Neural progenitor cell (in vitro differentiated cells): ENCODE data around the gene ZNF682. TPM values are rescaled to one million over a fixed set of nuclear protein-coding genes. Genes with fewer than 3 reads are reported as not detected.

ENCODE experiments used
- DNase-seq: peaks from one replicate; pipeline ENCODE4 v3.0.0-alpha.2; 2016; ENCODE audit warnings: low spot score
- H2AFZ ChIP-seq: fragments of 200-600 bp; sonication (generic); replicated peaks from 2 replicates; pipeline ENCODE4 v1.6.1; 2016; ENCODE audit warnings: antibody characterized with exemption
- H3F3A ChIP-seq: fragments of 200-600 bp; sonication (generic); 2 replicates; pipeline ENCODE4 v1.6.1; 2016; ENCODE audit warnings: antibody characterized with exemption, low read depth
- H3K27ac ChIP-seq: fragments of 200-600 bp; sonication (generic); 2 replicates; pipeline ENCODE4 v1.5.1; 2016; ENCODE audit warnings: mild to moderate bottlenecking
- H3K27me3 ChIP-seq: fragments of 200-600 bp; sonication (generic); 2 replicates; pipeline ENCODE4 v1.6.1; 2016; ENCODE audit warnings: mild to moderate bottlenecking, moderate library complexity
- H3K36me3 ChIP-seq: fragments of 200-600 bp; sonication (generic); 2 replicates; pipeline ENCODE4 v1.5.1; 2016
- H3K4me1 ChIP-seq: fragments of 200-600 bp; sonication (generic); 2 replicates; pipeline ENCODE4 v1.6.1; 2016; ENCODE audit warnings: mixed run types
- H3K4me2 ChIP-seq: fragments of 200-600 bp; sonication (generic); 2 replicates; pipeline ENCODE4 v1.6.1; 2016
- H3K4me3 ChIP-seq: fragments of 200-600 bp; sonication (generic); 2 replicates; pipeline ENCODE4 v1.5.1; 2016
- H3K79me2 ChIP-seq: fragments of 200-600 bp; sonication (generic); 2 replicates; pipeline ENCODE4 v1.6.1; 2016; ENCODE audit warnings: low read depth
- H3K9ac ChIP-seq: fragments of 200-600 bp; sonication (generic); 2 replicates; pipeline ENCODE4 v1.6.1; 2016
- H3K9me3 ChIP-seq: fragments of 200-600 bp; sonication (generic); 2 replicates; pipeline ENCODE4 v1.5.1; 2016; ENCODE audit warnings: low read depth
- H4K20me1 ChIP-seq: fragments of 200-600 bp; sonication (generic); 2 replicates; pipeline ENCODE4 v1.6.1; 2016; ENCODE audit warnings: low read depth
- H3K27ac Mint-ChIP-seq: 3 replicates; pipeline ENCODE4 v1.8.0; 2021; ENCODE audit warnings: mixed read lengths
- H3K27me3 Mint-ChIP-seq: 2 replicates; pipeline ENCODE4 v1.8.0; 2022; ENCODE audit warnings: low read depth, mild to moderate bottlenecking, inconsistent platforms, moderate library complexity, mixed read lengths; ENCODE audit not compliant: insufficient read depth
- H3K36me3 Mint-ChIP-seq: 3 replicates; pipeline ENCODE4 v1.8.0; 2021; ENCODE audit warnings: mixed read lengths
- H3K4me1 Mint-ChIP-seq: 3 replicates; pipeline ENCODE4 v1.8.0; 2021; ENCODE audit warnings: mixed read lengths
- H3K4me3 Mint-ChIP-seq: 3 replicates; pipeline ENCODE4 v1.8.0; 2021; ENCODE audit warnings: mild to moderate bottlenecking, moderate library complexity, mixed read lengths
- H3K9me3 Mint-ChIP-seq: 3 replicates; pipeline ENCODE4 v1.8.0; 2020; ENCODE audit warnings: mixed read lengths
- CTCF ChIP-seq: fragments of 200-600 bp; sonication (generic); IDR thresholded peaks from 2 replicates; pipeline ENCODE4 v1.5.1; 2017; ENCODE audit warnings: antibody characterized with exemption, mild to moderate bottlenecking
- EZH2 ChIP-seq: fragments of 200-600 bp; sonication (generic); IDR thresholded peaks from 2 replicates; pipeline ENCODE4 v1.6.1; 2017; ENCODE audit warnings: antibody characterized with exemption, mild to moderate bottlenecking, moderate library complexity
- EZH2phosphoT487 ChIP-seq: fragments of 200-600 bp; sonication (generic); IDR thresholded peaks from 2 replicates; pipeline ENCODE4 v1.6.1; 2017; ENCODE audit warnings: antibody characterized with exemption
- total RNA-seq: library from RNA; depleted of rRNA; stranded (reverse); fragments of >200 nt; gene quantifications from 2 replicates; pipeline ENCODE4 v1.2.3, GENCODE V29; 2015; ENCODE audit warnings: low replicate concordance

The ZNF682 gene
- total RNA-seq, 1 donor from 2014 or later, result 26.9 TPM

GRCh38 chr19:20079476-20079875, 40.2 kb upstream of the ZNF682 start:
- peaks cover 66% of the 10 kb centered on the region for H3K79me2 ChIP-seq
- Mint-ChIP-seq H3K4me3 (peak overlapping the region; percentile 75), H3K9me3 (peaks cover 75% of the 10 kb centered on the region), H3K27me3 (peaks cover 6% of the 10 kb centered on the region), H3K36me3 (peaks cover 47% of the 10 kb centered on the region), H3K27ac (no peak overlapping the region), H3K4me1 (peaks cover 4% of the 10 kb centered on the region)
- H3K27me3 ChIP-seq, result no peaks in the 10 kb centered on the region
- H3K36me3 ChIP-seq, result no peaks in the 10 kb centered on the region
- H3F3A ChIP-seq, result peaks cover 25% of the 10 kb centered on the region
- peak overlapping the region; percentile 80 for H3K4me3 ChIP-seq
- H3K4me1 ChIP-seq, result peaks cover 41% of the 10 kb centered on the region
- peaks cover 30% of the 10 kb centered on the region for H4K20me1 ChIP-seq
- H3K9me3 ChIP-seq, result no peaks in the 10 kb centered on the region
- no peak overlapping the region for H2AFZ ChIP-seq
- no peak for TF ChIP-seq EZH2
- no peak for TF ChIP-seq EZH2phosphoT487
- TF ChIP-seq CTCF, result no peak
- peak overlapping the region; percentile 76 for H3K9ac ChIP-seq
- peak; percentile 20 for DNase-seq
- H3K27ac ChIP-seq, result no peak overlapping the region
- H3K4me2 ChIP-seq, result peak overlapping the region; percentile 83

GRCh38 chr19:20078581-20079031, 39.3 kb upstream of the ZNF682 start:
- Histone ChIP-seq H3K9ac (peak overlapping the region; percentile 76), H3K36me3 (no peaks in the 10 kb centered on the region), H3F3A (peaks cover 25% of the 10 kb centered on the region), H3K4me1 (peaks cover 41% of the 10 kb centered on the region), H4K20me1 (peaks cover 30% of the 10 kb centered on the region), H3K27me3 (no peaks in the 10 kb centered on the region), H3K9me3 (no peaks in the 10 kb centered on the region), H3K4me2 (peak overlapping the region; percentile 83), H3K79me2 (peaks cover 57% of the 10 kb centered on the region), H3K4me3 (peak overlapping the region; percentile 80), H3K27ac (peak overlapping the region; percentile 93), H2AFZ (peak overlapping the region; percentile 58)
- Mint-ChIP-seq H3K27me3 (peaks cover 7% of the 10 kb centered on the region), H3K9me3 (peaks cover 68% of the 10 kb centered on the region), H3K4me1 (peaks cover 4% of the 10 kb centered on the region), H3K4me3 (peak overlapping the region; percentile 95), H3K27ac (peak overlapping the region; percentile 33), H3K36me3 (peaks cover 43% of the 10 kb centered on the region)
- peak; percentile 55 for DNase-seq
- no peak for TF ChIP-seq CTCF

GRCh38 chr19:20077791-20078463, 38.6 kb upstream of the ZNF682 start, which contains the start of gene ZNF90:
Gene ZNF90 (plus strand): TSS chr19:20078000. CDS start chr19:20078133, 133 bp downstream.
- Histone ChIP-seq H3K9ac (peak within 1 kb of the TSS; percentile 76), H3K79me2 (peaks cover 50% of the 10 kb centered on the region), H3K4me3 (peak within 1 kb of the TSS; percentile 80), H4K20me1 (peaks cover 30% of the 10 kb centered on the region), H3F3A (peaks cover 25% of the 10 kb centered on the region), H2AFZ (peak within 1 kb of the TSS; percentile 61), H3K27me3 (no peaks in the 10 kb centered on the region), H3K4me1 (peaks cover 38% of the 10 kb centered on the region), H3K27ac (peak within 1 kb of the TSS; percentile 93), H3K4me2 (peak within 1 kb of the TSS; percentile 83), H3K9me3 (no peaks in the 10 kb centered on the region), H3K36me3 (no peaks in the 10 kb centered on the region)
- DNase-seq, result peak; percentile 98
- Mint-ChIP-seq H3K4me3 (peak within 1 kb of the TSS; percentile 95), H3K27ac (peak within 1 kb of the TSS; percentile 72), H3K27me3 (peaks cover 8% of the 10 kb centered on the region), H3K4me1 (peaks cover 4% of the 10 kb centered on the region), H3K9me3 (peaks cover 63% of the 10 kb centered on the region), H3K36me3 (peaks cover 36% of the 10 kb centered on the region)
- TF ChIP-seq CTCF (peak; percentile 21), EZH2phosphoT487 (no peak)
